K562 (cell line): ENCODE measurements around the gene CCDC92.

Experiments used
- CBX1 ChIP-seq: sonication (generic); IDR thresholded peaks from 2 replicates; pipeline ENCODE4 v1.6.1; 2016; ENCODE audit warnings: antibody characterized with exemption, low read depth, mild to moderate bottlenecking
- EZH2 ChIP-seq: IDR thresholded peaks from 2 replicates; pipeline ENCODE4 v1.6.1; 2012; ENCODE audit warnings: low read depth, mild to moderate bottlenecking, inconsistent platforms, low read length, borderline replicate concordance
- FOSL1 ChIP-seq: fragments of 200-800 bp; sonication (Bioruptor generic); conservative IDR thresholded peaks from 2 replicates; pipeline ENCODE4 v1.6.1; 2016; ENCODE audit warnings: missing genetic modification characterization, missing compliant biosample characterization
- FOXK2 ChIP-seq, 2 experiments: fragments of 450-650 bp; IDR thresholded peaks in 1 of 2; conservative IDR thresholded peaks in 1 of 2; 2 replicates each; pipeline ENCODE4 v1.6.1; 2016; ENCODE audit warnings: low read depth in 2 of 2, mild to moderate bottlenecking in 1 of 2
- HNRNPK ChIP-seq: fragments of 200-400 bp; formaldehyde crosslinking; IDR thresholded peaks from one replicate; pipeline ENCODE4 v1.6.1; 2018; ENCODE audit warnings: mild to moderate bottlenecking, low read depth, low read length; ENCODE audit not compliant: poor library complexity, severe bottlenecking
- TF ChIP-seq, protein P1 (sequence below), 3 experiments: IDR thresholded peaks in 2 of 3; conservative IDR thresholded peaks in 1 of 3; 2 replicates each; pipeline ENCODE4 v1.5.1; 2011 to 2012; ENCODE audit warnings: low read length in 3 of 3, mild to moderate bottlenecking in 3 of 3, control low read depth in 2 of 3, improper control_type of control experiment in 1 of 3, inconsistent platforms in 1 of 3, low read depth in 1 of 3, mixed read lengths in 1 of 3, moderate library complexity in 1 of 3; ENCODE audit not compliant: insufficient read depth in 2 of 3
- TF ChIP-seq, protein P2 (sequence below): fragments of 450-650 bp; IDR thresholded peaks from 2 replicates; pipeline ENCODE4 v1.6.1; 2017; ENCODE audit warnings: mild to moderate bottlenecking, moderate library complexity

DNA sequence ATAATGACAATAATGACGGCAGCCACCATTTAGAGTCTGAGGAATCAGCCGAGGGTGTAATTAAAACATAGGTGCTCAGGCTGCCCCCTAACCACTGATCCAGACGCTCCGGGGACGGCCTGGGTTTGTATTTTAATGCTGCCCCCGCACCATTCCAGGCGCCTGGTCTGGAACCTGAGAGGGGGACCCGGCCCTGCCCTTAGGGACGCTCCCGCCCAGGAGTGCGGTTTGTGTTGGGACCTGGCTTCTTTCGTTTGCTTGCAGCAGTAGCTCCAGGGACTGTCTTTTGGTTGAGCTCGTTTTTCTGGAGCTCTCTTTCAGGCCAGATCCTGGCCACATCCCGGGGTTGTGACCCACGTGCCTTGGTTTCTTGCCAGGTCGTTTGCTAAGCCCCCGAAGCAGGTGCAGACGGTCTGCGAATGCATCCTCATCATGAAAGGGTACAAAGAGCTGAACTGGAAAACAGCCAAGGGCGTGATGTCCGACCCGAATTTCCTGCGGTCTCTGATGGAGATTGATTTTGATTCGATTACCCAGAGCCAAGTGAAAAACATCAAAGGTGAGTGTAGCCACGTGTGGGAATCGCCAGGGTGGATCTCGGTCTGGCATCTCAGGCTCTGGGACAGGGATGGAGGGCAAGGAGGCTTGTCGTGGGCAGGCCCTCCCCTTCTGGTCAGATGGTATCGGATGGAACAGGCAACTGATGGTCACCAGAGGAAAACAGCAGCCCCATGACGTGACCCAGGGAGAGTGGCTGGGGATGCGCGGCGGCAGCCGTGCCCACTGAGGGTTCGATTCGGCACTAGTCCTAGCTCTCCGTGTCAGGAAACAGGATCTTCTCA is 63.5 kb downstream of the CCDC92 start:
- TF ChIP-seq, protein P1, sequence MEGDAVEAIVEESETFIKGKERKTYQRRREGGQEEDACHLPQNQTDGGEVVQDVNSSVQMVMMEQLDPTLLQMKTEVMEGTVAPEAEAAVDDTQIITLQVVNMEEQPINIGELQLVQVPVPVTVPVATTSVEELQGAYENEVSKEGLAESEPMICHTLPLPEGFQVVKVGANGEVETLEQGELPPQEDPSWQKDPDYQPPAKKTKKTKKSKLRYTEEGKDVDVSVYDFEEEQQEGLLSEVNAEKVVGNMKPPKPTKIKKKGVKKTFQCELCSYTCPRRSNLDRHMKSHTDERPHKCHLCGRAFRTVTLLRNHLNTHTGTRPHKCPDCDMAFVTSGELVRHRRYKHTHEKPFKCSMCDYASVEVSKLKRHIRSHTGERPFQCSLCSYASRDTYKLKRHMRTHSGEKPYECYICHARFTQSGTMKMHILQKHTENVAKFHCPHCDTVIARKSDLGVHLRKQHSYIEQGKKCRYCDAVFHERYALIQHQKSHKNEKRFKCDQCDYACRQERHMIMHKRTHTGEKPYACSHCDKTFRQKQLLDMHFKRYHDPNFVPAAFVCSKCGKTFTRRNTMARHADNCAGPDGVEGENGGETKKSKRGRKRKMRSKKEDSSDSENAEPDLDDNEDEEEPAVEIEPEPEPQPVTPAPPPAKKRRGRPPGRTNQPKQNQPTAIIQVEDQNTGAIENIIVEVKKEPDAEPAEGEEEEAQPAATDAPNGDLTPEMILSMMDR (IDR thresholded peaks at IDR 0.05 in 2 of 3, conservative IDR thresholded peaks at IDR 0.05 in 1 of 3; ENCODE audit: insufficient read depth in 2 of 3, low read depth in 1 of 3, low read length in 3 of 3): no peak
- TF ChIP-seq FOXK2 (conservative IDR thresholded peaks at IDR 0.05 in 1 of 2, IDR thresholded peaks at IDR 0.05 in 1 of 2; ENCODE audit: low read depth in 2 of 2): no peak
- no peak for TF ChIP-seq HNRNPK
- TF ChIP-seq FOSL1 (tag): no peak
- no peak for TF ChIP-seq EZH2
- TF ChIP-seq, protein P2, sequence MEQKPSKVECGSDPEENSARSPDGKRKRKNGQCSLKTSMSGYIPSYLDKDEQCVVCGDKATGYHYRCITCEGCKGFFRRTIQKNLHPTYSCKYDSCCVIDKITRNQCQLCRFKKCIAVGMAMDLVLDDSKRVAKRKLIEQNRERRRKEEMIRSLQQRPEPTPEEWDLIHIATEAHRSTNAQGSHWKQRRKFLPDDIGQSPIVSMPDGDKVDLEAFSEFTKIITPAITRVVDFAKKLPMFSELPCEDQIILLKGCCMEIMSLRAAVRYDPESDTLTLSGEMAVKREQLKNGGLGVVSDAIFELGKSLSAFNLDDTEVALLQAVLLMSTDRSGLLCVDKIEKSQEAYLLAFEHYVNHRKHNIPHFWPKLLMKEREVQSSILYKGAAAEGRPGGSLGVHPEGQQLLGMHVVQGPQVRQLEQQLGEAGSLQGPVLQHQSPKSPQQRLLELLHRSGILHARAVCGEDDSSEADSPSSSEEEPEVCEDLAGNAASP: no peak
- no peak for TF ChIP-seq CBX1
